GM23248 (cell line): Measurements from ENCODE around the gene G2E3.

ENCODE experiments used
- EZH2 ChIP-seq: fragments of 200-600 bp; sonication (generic); IDR thresholded peaks from 2 replicates; pipeline ENCODE4 v1.6.1; 2018; ENCODE audit warnings: antibody characterized with exemption, mild to moderate bottlenecking; ENCODE audit not compliant: insufficient read depth, poor library complexity, severe bottlenecking
- EZH2phosphoT487 ChIP-seq: fragments of 200-600 bp; sonication (generic); IDR thresholded peaks from 2 replicates; pipeline ENCODE4 v1.6.1; 2018; ENCODE audit warnings: antibody characterized with exemption, moderate library complexity, mild to moderate bottlenecking, low read depth; ENCODE audit not compliant: insufficient read depth

- TF ChIP-seq EZH2 = no peak
- no peak for TF ChIP-seq EZH2phosphoT487
Measured at GRCh38 chr14:30550335-30550734, 8.6 kb upstream of the G2E3 start.
